Liver (tissue), 9 donors: ENCODE measurements around the gene BEAN1. TPM values are rescaled to one million over a fixed set of nuclear protein-coding genes. Genes with fewer than 3 reads are reported as not detected.

Experiments
- DNase-seq: peaks from one replicate; pipeline ENCODE4 v3.0.0-alpha.2; 2017; ENCODE audit warnings: low spot score
- H3K27ac ChIP-seq, 2 donors: one replicate each; pipeline ENCODE4 v1.7.0; 2013; ENCODE audit warnings: inconsistent platforms in 2 of 2, low read length in 2 of 2, control low read depth in 1 of 2, low read depth in 1 of 2, mild to moderate bottlenecking in 1 of 2
- H3K27me3 ChIP-seq, 4 donors: one replicate each; pipeline versions ENCODE4 v1.6.1 to v1.7.0; 2013; ENCODE audit warnings: low read length in 3 of 4, inconsistent platforms in 1 of 4, mild to moderate bottlenecking in 1 of 4, moderate library complexity in 1 of 4; ENCODE audit not compliant: control insufficient read depth in 4 of 4, insufficient read depth in 4 of 4
- H3K36me3 ChIP-seq, 4 donors: one replicate each; pipeline versions ENCODE4 v1.6.1 to v1.7.0; 2013; ENCODE audit warnings: low read length in 3 of 4, mild to moderate bottlenecking in 3 of 4, low read depth in 1 of 4, moderate library complexity in 1 of 4; ENCODE audit not compliant: control insufficient read depth in 4 of 4, insufficient read depth in 3 of 4
- H3K4me1 ChIP-seq, 4 donors: one replicate each; pipeline versions ENCODE4 v1.6.1 to v1.7.0; 2013; ENCODE audit warnings: low read length in 3 of 4, mild to moderate bottlenecking in 3 of 4, moderate library complexity in 1 of 4; ENCODE audit not compliant: control insufficient read depth in 4 of 4, insufficient read depth in 4 of 4
- H3K4me3 ChIP-seq, 3 donors: one replicate each; pipeline versions ENCODE4 v1.6.1 to v1.7.0; 2013; ENCODE audit warnings: low read length in 3 of 3, control low read depth in 1 of 3, low read depth in 1 of 3, mild to moderate bottlenecking in 1 of 3
- H3K9ac ChIP-seq, 2 donors: one replicate each; pipeline ENCODE4 v1.7.0; 2013; ENCODE audit warnings: low read length in 2 of 2, mild to moderate bottlenecking in 2 of 2, moderate library complexity in 2 of 2, control low read depth in 1 of 2, low read depth in 1 of 2
- H3K9me3 ChIP-seq, 4 donors: one replicate each; pipeline versions ENCODE4 v1.6.1 to v1.7.0; 2013; ENCODE audit warnings: low read length in 3 of 4; ENCODE audit not compliant: control insufficient read depth in 4 of 4
- EGR1 ChIP-seq, 2 donors: IDR thresholded peaks; 2 replicates each; pipeline ENCODE4 v1.6.1; 2016 to 2018; ENCODE audit warnings: antibody characterized with exemption in 2 of 2, low read depth in 2 of 2
- FOXA2 ChIP-seq: IDR thresholded peaks from 2 replicates; pipeline ENCODE4 v1.6.1; 2016; ENCODE audit warnings: antibody characterized with exemption
- GABPA ChIP-seq, 2 donors: IDR thresholded peaks in 1 of 2; conservative IDR thresholded peaks in 1 of 2; 2 replicates each; pipeline ENCODE4 v1.6.1; 2016; ENCODE audit warnings: antibody characterized with exemption in 2 of 2, mild to moderate bottlenecking in 1 of 2, moderate library complexity in 1 of 2
- HNF4G ChIP-seq: IDR thresholded peaks from 2 replicates; pipeline ENCODE4 v1.6.1; 2016; ENCODE audit warnings: antibody characterized with exemption
- JUND ChIP-seq, 2 donors: IDR thresholded peaks; 2 replicates each; pipeline ENCODE4 v1.6.1; 2016; ENCODE audit warnings: antibody characterized with exemption in 2 of 2
- MAX ChIP-seq: IDR thresholded peaks from 2 replicates; pipeline ENCODE4 v1.6.1; 2016; ENCODE audit warnings: antibody characterized with exemption
- RXRA ChIP-seq, 2 donors: IDR thresholded peaks; 2 replicates each; pipeline ENCODE4 v1.6.1; 2017 to 2018; ENCODE audit warnings: antibody characterized with exemption in 2 of 2, mild to moderate bottlenecking in 1 of 2
- SP1 ChIP-seq: IDR thresholded peaks from 2 replicates; pipeline ENCODE4 v1.6.1; 2018; ENCODE audit warnings: antibody characterized with exemption, mild to moderate bottlenecking
- TAF1 ChIP-seq: conservative IDR thresholded peaks from 2 replicates; pipeline ENCODE4 v1.6.1; 2016; ENCODE audit warnings: antibody characterized with exemption, mild to moderate bottlenecking
- YY1 ChIP-seq: IDR thresholded peaks from 2 replicates; pipeline ENCODE4 v1.6.1; 2016; ENCODE audit warnings: antibody characterized with exemption, mild to moderate bottlenecking
- WGBS: extraction: QIAGEN DNeasy Blood & Tissue Kit; methylation state at CpG from one replicate; pipeline ENCODE4 v1.1.7; 2013; 5-methylcytosine and 5-hydroxymethylcytosine counted together
- polyA plus RNA-seq, 2 donors: library from polyadenylated mRNA; stranded (reverse) in 1 of 2; unstranded in 1 of 2; fragments of 200-250 nt in 1 of 2; fragments of >200 nt in 1 of 2; fragmentation: Nextera tagmentation in 1 of 2; extraction: Ambion mirVana in 1 of 2; gene quantifications; one replicate each; pipeline versions ENCODE4 v1.2.1 to v1.2.3, GENCODE V29; 2013 to 2015
- total RNA-seq, 2 donors: library from RNA; depleted of rRNA; stranded (reverse); fragments of >200 nt; gene quantifications; one replicate each; pipeline ENCODE4 v1.2.3, GENCODE V29; 2014
- TF ChIP-seq, protein P1 (sequence below): IDR thresholded peaks from 2 replicates; pipeline ENCODE4 v1.6.1; 2016; ENCODE audit warnings: antibody characterized with exemption, mild to moderate bottlenecking
- TF ChIP-seq, protein P2 (sequence below): fragments of 150-350 bp; IDR thresholded peaks from 2 replicates; pipeline ENCODE4 v1.5.1; 2017; ENCODE audit warnings: improper control_type of control experiment, low read depth, low read length; ENCODE audit not compliant: missing input control
- TF ChIP-seq, protein P3 (sequence below): IDR thresholded peaks from 2 replicates; pipeline ENCODE4 v1.6.1; 2016; ENCODE audit warnings: antibody characterized with exemption
- TF ChIP-seq, protein P4 (sequence below): IDR thresholded peaks from 2 replicates; pipeline ENCODE4 v1.6.1; 2016; ENCODE audit warnings: antibody characterized with exemption
- donor health status: healthy.
- donor health status: healthy.
- donor health status: healthy.
- donor health status: healthy.
- donor health status: healthy.

The BEAN1 gene
- total and polyA plus RNA-seq, 4 donors = 0.22 to 0.99 (median 0.25) TPM; not detected in 1

DNA sequence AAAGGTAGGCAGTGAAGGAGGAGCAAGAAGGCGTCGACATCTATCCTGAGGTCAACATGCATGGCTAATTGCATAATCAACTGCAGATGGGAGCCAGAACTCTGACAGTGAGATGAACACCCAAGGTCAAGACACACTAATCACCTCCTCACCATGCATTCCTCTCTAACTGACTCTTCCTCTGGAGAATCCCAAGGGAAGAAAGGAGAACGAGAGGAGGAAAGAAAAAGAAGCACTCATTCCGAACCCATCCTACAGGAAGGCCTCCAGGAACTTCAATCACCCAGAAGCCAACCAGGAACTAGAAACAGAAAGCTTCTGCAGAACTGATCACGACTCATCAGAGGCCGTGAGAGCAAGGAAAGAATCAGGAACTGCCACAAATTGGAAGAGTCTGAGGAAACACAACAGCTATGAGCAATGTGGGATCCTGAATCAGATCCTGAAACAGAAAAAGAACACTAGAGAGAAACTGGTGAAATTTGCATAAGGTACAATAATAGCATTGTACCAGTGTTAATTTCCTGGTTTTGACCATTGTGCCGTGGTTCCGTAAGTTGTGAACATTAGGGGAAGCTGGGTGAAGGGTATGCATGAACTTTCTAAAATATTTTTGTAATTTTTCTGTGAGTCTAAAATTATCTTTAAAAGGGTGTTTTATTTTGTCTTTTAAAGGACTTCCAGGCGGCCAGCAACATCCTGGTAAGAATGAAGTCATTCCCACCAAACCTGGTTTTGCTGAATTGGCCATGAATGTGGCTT is 10.0 kb upstream of the BEAN1 start:
- no peak overlapping the region for H3K4me3 ChIP-seq
- WGBS = 89% methylated on average over 9 of the region's 9 CpGs
- TF ChIP-seq, protein P1, sequence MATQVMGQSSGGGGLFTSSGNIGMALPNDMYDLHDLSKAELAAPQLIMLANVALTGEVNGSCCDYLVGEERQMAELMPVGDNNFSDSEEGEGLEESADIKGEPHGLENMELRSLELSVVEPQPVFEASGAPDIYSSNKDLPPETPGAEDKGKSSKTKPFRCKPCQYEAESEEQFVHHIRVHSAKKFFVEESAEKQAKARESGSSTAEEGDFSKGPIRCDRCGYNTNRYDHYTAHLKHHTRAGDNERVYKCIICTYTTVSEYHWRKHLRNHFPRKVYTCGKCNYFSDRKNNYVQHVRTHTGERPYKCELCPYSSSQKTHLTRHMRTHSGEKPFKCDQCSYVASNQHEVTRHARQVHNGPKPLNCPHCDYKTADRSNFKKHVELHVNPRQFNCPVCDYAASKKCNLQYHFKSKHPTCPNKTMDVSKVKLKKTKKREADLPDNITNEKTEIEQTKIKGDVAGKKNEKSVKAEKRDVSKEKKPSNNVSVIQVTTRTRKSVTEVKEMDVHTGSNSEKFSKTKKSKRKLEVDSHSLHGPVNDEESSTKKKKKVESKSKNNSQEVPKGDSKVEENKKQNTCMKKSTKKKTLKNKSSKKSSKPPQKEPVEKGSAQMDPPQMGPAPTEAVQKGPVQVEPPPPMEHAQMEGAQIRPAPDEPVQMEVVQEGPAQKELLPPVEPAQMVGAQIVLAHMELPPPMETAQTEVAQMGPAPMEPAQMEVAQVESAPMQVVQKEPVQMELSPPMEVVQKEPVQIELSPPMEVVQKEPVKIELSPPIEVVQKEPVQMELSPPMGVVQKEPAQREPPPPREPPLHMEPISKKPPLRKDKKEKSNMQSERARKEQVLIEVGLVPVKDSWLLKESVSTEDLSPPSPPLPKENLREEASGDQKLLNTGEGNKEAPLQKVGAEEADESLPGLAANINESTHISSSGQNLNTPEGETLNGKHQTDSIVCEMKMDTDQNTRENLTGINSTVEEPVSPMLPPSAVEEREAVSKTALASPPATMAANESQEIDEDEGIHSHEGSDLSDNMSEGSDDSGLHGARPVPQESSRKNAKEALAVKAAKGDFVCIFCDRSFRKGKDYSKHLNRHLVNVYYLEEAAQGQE = no peak
- no peak for TF ChIP-seq YY1
- TF ChIP-seq, protein P2, sequence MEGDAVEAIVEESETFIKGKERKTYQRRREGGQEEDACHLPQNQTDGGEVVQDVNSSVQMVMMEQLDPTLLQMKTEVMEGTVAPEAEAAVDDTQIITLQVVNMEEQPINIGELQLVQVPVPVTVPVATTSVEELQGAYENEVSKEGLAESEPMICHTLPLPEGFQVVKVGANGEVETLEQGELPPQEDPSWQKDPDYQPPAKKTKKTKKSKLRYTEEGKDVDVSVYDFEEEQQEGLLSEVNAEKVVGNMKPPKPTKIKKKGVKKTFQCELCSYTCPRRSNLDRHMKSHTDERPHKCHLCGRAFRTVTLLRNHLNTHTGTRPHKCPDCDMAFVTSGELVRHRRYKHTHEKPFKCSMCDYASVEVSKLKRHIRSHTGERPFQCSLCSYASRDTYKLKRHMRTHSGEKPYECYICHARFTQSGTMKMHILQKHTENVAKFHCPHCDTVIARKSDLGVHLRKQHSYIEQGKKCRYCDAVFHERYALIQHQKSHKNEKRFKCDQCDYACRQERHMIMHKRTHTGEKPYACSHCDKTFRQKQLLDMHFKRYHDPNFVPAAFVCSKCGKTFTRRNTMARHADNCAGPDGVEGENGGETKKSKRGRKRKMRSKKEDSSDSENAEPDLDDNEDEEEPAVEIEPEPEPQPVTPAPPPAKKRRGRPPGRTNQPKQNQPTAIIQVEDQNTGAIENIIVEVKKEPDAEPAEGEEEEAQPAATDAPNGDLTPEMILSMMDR = no peak
- TF ChIP-seq, protein P3, sequence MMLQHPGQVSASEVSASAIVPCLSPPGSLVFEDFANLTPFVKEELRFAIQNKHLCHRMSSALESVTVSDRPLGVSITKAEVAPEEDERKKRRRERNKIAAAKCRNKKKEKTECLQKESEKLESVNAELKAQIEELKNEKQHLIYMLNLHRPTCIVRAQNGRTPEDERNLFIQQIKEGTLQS = no peak
- TF ChIP-seq JUND (IDR thresholded peaks at IDR 0.05) = no peak
- no peak for TF ChIP-seq GABPA (IDR thresholded peaks at IDR 0.05 in 1 of 2, conservative IDR thresholded peaks at IDR 0.05 in 1 of 2)
- no peak for TF ChIP-seq HNF4G
- TF ChIP-seq, protein P4, sequence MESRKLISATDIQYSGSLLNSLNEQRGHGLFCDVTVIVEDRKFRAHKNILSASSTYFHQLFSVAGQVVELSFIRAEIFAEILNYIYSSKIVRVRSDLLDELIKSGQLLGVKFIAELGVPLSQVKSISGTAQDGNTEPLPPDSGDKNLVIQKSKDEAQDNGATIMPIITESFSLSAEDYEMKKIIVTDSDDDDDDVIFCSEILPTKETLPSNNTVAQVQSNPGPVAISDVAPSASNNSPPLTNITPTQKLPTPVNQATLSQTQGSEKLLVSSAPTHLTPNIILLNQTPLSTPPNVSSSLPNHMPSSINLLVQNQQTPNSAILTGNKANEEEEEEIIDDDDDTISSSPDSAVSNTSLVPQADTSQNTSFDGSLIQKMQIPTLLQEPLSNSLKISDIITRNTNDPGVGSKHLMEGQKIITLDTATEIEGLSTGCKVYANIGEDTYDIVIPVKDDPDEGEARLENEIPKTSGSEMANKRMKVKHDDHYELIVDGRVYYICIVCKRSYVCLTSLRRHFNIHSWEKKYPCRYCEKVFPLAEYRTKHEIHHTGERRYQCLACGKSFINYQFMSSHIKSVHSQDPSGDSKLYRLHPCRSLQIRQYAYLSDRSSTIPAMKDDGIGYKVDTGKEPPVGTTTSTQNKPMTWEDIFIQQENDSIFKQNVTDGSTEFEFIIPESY = no peak
- TF ChIP-seq SP1 = no peak
- no peak for TF ChIP-seq RXRA (IDR thresholded peaks at IDR 0.05)
- no peak for TF ChIP-seq EGR1 (IDR thresholded peaks at IDR 0.05; ENCODE audit: low read depth in 2 of 2)
- no peak overlapping the region for H3K27ac ChIP-seq
- DNase-seq = no peak
- no peaks in the 10 kb centered on the region for H3K4me1 ChIP-seq
- peaks cover 0 to 3% (median 2%) of the 10 kb centered on the region in 4 donors for H3K9me3 ChIP-seq
- H3K9ac ChIP-seq = no peak overlapping the region
- H3K36me3 ChIP-seq = no peaks in the 10 kb centered on the region
- H3K27me3 ChIP-seq = no peaks in the 10 kb centered on the region

- WGBS = 86% methylated on average over 9 of the region's 9 CpGs
- no peaks in the 10 kb centered on the region for H3K4me1 ChIP-seq
- DNase-seq = no peak
- H3K36me3 ChIP-seq = no peaks in the 10 kb centered on the region
- no peak overlapping the region for H3K27ac ChIP-seq
- H3K4me3 ChIP-seq = no peak overlapping the region
- H3K9ac ChIP-seq = no peak overlapping the region
- H3K27me3 ChIP-seq = no peaks in the 10 kb centered on the region
- H3K9me3 ChIP-seq = no peaks in the 10 kb centered on the region
- TF ChIP-seq JUND (IDR thresholded peaks at IDR 0.05) (no peak), FOXA2 (no peak), MAX (no peak), TAF1 (no peak), HNF4G (no peak)
- TF ChIP-seq, protein P2 = no peak
- TF ChIP-seq, protein P3 = no peak
- TF ChIP-seq, protein P1 = no peak
Observed at GRCh38 chr16:66418165-66418962, 8.7 kb upstream of the BEAN1 start.
